Measurements from ENCODE around the gene PROM2.

The PROM2 gene

GRCh38 chr2:95318431-95319220, 44.4 kb downstream of the PROM2 start:
- TF ChIP-seq, protein P1, sequence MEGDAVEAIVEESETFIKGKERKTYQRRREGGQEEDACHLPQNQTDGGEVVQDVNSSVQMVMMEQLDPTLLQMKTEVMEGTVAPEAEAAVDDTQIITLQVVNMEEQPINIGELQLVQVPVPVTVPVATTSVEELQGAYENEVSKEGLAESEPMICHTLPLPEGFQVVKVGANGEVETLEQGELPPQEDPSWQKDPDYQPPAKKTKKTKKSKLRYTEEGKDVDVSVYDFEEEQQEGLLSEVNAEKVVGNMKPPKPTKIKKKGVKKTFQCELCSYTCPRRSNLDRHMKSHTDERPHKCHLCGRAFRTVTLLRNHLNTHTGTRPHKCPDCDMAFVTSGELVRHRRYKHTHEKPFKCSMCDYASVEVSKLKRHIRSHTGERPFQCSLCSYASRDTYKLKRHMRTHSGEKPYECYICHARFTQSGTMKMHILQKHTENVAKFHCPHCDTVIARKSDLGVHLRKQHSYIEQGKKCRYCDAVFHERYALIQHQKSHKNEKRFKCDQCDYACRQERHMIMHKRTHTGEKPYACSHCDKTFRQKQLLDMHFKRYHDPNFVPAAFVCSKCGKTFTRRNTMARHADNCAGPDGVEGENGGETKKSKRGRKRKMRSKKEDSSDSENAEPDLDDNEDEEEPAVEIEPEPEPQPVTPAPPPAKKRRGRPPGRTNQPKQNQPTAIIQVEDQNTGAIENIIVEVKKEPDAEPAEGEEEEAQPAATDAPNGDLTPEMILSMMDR (conservative IDR thresholded peaks at IDR 0.05) = no peak
- H3K27ac ChIP-seq = no peak overlapping the region

- TF ChIP-seq, protein P1 (conservative IDR thresholded peaks at IDR 0.05) = no peak
Measured at GRCh38 chr2:95319481-95320343, 45.5 kb downstream of the PROM2 start.

DNA sequence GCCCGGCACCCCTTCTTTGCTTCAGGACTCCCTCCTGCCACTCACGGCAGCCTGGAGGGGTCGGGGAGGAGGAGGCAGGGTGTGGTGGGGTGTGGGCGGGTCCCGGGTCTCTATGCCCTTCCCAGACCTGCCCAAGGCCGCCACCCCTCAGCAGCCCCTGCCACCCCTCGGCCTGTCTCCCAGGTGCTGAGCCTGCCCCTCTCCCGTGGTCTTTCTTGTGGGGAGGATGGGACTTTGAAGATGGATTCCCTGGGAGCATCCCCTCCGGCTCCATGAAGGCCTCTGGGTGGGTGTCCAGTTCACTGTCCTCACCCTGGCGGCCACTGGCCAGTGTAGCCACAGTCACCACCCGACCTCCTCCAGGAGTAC, 46.1 kb downstream of the PROM2 start:
- no peak overlapping the region for H3K27ac ChIP-seq
- TF ChIP-seq, protein P1 (conservative IDR thresholded peaks at IDR 0.05) = no peak

More at GRCh38 chr2:95319481-95320343, 45.5 kb downstream of the PROM2 start:
- no peak overlapping the region for H3K27ac ChIP-seq

DNA sequence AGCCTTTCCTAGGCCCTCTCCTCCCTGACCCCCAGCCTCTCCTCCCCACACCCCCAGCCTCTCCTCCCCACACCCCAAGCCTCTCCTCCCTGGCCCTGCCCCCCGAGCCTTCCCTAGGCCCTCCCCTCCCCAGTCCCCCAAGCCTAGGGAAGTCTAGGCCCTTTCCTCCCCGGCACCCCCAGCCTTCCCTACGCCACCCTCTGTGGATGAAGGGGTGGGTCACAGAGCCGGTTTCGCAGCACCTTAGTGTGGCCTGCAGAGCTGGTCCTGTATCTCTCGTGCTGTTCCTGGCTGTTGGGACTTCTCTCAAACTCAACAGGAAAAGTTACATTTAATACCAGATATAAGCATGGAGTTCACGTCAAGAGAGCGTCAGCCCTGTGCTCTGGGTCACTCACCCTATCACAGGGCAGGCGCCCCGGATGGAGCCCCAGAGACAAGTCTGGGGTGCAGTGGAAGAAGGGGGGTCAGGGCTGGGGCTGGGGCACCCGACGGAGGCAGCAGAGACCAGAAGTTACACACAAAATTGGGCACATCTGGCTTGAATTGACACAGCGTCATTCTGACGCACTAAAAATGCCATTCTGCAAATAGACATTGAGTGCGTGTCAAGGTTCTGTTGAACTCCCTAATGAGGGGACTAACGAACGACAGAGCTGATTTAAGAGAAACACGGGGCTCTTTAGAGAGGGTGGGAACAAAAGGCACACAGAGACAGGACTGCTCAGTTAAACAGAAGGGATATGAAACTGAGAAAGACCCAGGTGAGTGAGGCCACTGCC, 46.9 kb downstream of the PROM2 start:
- TF ChIP-seq, protein P1 (conservative IDR thresholded peaks at IDR 0.05) = no peak
- H3K27ac ChIP-seq = no peak overlapping the region

DNA sequence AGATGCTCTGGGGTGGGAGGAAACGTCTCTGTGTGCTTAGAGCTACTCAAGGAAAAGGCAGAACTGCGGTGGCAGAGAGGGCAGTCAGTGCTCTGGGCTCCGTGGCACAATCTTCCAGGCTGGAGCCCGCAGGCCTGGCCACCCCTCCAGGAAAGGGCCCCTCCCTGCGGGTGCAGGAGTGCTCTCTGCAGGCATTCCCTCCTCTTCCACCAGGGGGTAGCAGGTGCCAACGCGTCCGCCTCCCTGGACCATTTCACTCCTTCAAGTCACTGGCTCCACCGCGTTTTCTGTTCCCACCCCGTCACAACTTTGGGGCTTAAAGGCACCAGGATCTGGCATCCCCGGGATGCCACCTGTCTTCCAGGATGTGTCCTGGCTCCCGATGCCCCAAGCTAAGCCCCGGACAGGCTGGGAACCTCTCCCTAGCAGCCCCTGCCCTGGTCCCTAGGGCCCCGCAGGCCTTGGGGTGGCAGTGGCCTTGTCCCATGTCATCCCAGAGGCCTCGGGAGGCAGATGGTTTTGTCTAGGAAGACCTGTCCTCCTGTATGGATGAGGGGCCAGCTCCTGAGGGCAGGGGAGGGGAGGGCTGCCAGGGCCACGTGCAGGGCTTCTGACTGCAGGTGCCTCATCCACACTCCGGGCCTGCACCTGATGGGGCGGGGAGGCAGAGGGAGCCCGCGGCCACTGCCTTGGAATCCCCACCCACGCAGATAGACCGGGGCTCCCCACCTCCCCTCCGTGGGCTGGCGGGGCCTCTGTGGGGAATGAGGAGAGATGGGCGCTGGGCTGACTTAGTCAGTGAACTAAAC, 49.3 kb downstream of the PROM2 start:
- H3K27ac ChIP-seq = no peak overlapping the region
- TF ChIP-seq, protein P1 (conservative IDR thresholded peaks at IDR 0.05) = peak; percentile 77

DNA sequence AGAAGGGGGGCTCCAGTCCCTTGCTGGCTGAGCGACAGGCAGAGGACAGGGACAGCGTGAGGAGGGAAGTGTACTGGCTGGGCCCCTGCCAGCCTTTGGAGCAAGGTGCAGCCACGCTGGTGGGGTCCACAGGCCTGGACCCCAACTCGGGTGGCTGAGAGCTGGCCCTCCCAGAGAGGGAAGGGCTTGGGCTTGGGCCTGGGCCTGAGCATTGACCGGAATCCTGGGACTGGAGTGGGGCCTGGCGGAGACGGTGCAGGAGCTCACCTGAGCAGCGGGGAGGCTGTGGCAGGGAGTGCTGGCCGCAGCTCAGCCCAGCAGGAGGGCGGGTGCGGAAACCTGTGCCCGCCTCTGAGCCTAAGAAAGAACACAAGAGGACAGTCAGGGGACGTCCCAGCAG, 50.8 kb downstream of the PROM2 start:
- no peak overlapping the region for H3K27ac ChIP-seq
- TF ChIP-seq, protein P1 (conservative IDR thresholded peaks at IDR 0.05) = no peak
